Central memory CD8-positive, alpha-beta T cell (primary cell): ENCODE data around the gene KDM6B.

ENCODE experiments used
- ATAC-seq: fragments of 150-1000 bp; cut with Tn5 transposase; replicated peaks from 2 replicates; pipeline ENCODE4 v1.10.0; 2022; ENCODE audit warnings: mild to moderate bottlenecking, moderate FRiP score, moderate number of reproducible peaks; ENCODE audit not compliant: poor library complexity, severe bottlenecking; ENCODE audit errors: extremely low read depth
- DNase-seq, 2 donors: peaks; one replicate each; pipeline ENCODE4 v3.0.0; 2021; ENCODE audit warnings: low spot score in 2 of 2
- H3K27ac Mint-ChIP-seq: one replicate; pipeline ENCODE4 v1.8.0; 2022; ENCODE audit warnings: low read depth, mild to moderate bottlenecking, moderate library complexity, mixed read lengths
- H3K27me3 Mint-ChIP-seq: one replicate; pipeline ENCODE4 v1.8.0; 2022; ENCODE audit warnings: mixed read lengths
- H3K36me3 Mint-ChIP-seq: one replicate; pipeline ENCODE4 v1.8.0; 2022; ENCODE audit warnings: mild to moderate bottlenecking, moderate library complexity, mixed read lengths; ENCODE audit not compliant: insufficient read depth
- H3K4me1 Mint-ChIP-seq: one replicate; pipeline ENCODE4 v1.8.0; 2022; ENCODE audit warnings: mixed read lengths
- H3K4me3 Mint-ChIP-seq: one replicate; pipeline ENCODE4 v1.8.0; 2022; ENCODE audit warnings: mild to moderate bottlenecking, moderate library complexity, mixed read lengths
- H3K9me3 Mint-ChIP-seq: one replicate; pipeline ENCODE4 v1.8.0; 2022; ENCODE audit warnings: mixed read lengths

Gene KDM6B

GRCh38 chr17:7830616-7831015 lies 3.4 kb upstream of the KDM6B start:
- no peak for DNase-seq
- no peak overlapping the region for H3K4me3 Mint-ChIP-seq
- no peak overlapping the region for H3K27ac Mint-ChIP-seq
- H3K4me1 Mint-ChIP-seq, result peaks cover 22% of the 10 kb centered on the region
- H3K27me3 Mint-ChIP-seq, result peaks cover 7% of the 10 kb centered on the region
- no peak for ATAC-seq
- no peaks in the 10 kb centered on the region for H3K9me3 Mint-ChIP-seq
- H3K36me3 Mint-ChIP-seq, result peaks cover 22% of the 10 kb centered on the region

GRCh38 chr17:7831233-7831632 lies 2.8 kb upstream of the KDM6B start:
- Mint-ChIP-seq H3K4me1 (peaks cover 28% of the 10 kb centered on the region), H3K27ac (no peak overlapping the region), H3K4me3 (peak overlapping the region; percentile 29), H3K9me3 (no peaks in the 10 kb centered on the region), H3K36me3 (peaks cover 28% of the 10 kb centered on the region), H3K27me3 (peaks cover 7% of the 10 kb centered on the region)
- DNase-seq (no peak), ATAC-seq (no peak)

- Mint-ChIP-seq H3K36me3 (peaks cover 36% of the 10 kb centered on the region), H3K27ac (no peak overlapping the region), H3K4me1 (peaks cover 40% of the 10 kb centered on the region), H3K27me3 (peaks cover 7% of the 10 kb centered on the region), H3K4me3 (peak overlapping the region; percentile 91), H3K9me3 (no peaks in the 10 kb centered on the region)
- ATAC-seq (no peak), DNase-seq (no peak)
These were observed 1.6 kb upstream of the KDM6B start for GRCh38 chr17:7832431-7832830.

- Mint-ChIP-seq H3K27ac (peak overlapping the region; percentile 98), H3K4me1 (peaks cover 45% of the 10 kb centered on the region), H3K9me3 (no peaks in the 10 kb centered on the region), H3K4me3 (peak overlapping the region; percentile 91), H3K27me3 (peaks cover 7% of the 10 kb centered on the region), H3K36me3 (peaks cover 41% of the 10 kb centered on the region)
- ATAC-seq, result no peak
- no peak for DNase-seq
These were observed 814 bp upstream of the KDM6B start for GRCh38 chr17:7833011-7833794.

GRCh38 chr17:7834542-7834956 lies 532 bp downstream of the KDM6B start:
- peaks cover 1% of the 10 kb centered on the region for H3K27me3 Mint-ChIP-seq
- ATAC-seq (peak; percentile 8), DNase-seq (no peak)
- H3K9me3 Mint-ChIP-seq, result no peaks in the 10 kb centered on the region
- peaks cover 44% of the 10 kb centered on the region for H3K36me3 Mint-ChIP-seq
- H3K4me1 Mint-ChIP-seq, result peaks cover 57% of the 10 kb centered on the region
- H3K4me3 Mint-ChIP-seq, result peak overlapping the region; percentile 91
- H3K27ac Mint-ChIP-seq, result peak overlapping the region; percentile 98

DNA sequence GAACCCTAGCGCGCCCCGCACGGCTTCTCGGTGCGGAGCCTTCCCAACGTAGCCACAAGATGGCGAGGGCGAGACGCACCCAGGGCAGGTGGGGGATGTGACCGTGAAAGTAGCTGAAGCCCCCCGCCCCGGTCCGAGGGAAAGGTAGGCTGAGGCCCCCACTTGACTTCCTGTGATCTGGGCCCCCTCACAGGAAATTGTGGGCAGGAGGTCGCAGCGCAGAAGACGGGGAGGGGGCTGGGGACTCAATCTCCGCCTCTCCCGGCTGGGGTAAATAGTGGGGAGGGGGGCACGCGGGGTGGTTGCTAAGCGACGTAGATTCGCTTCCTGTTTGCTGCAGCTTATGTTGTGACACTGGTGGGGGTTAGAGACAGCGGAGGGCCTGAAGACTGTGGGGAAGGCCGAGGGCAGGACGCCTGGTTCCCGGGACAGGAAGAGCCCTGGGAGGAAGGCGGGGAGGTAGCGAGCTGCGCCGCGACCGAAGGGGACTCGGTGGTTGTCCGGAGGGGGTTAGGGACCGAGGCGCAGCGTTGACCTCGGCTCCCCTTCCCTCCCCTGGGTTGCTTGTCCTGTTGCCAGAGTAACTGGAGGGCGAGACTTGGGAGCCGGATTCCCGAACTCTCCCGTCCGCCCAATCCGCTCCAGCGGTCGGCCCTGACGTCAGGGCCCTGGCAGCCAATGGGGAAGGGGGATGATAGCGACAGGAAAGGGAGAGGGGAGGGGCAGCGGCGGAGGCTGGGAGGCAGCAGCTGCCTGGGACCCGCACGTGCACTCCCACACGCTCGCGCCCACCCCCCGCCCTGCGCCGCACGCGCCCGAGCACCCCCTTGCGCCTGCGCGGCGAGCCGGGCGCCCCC lies 1.2 kb downstream of the KDM6B start:
- peaks cover 62% of the 10 kb centered on the region for H3K4me1 Mint-ChIP-seq

DNA sequence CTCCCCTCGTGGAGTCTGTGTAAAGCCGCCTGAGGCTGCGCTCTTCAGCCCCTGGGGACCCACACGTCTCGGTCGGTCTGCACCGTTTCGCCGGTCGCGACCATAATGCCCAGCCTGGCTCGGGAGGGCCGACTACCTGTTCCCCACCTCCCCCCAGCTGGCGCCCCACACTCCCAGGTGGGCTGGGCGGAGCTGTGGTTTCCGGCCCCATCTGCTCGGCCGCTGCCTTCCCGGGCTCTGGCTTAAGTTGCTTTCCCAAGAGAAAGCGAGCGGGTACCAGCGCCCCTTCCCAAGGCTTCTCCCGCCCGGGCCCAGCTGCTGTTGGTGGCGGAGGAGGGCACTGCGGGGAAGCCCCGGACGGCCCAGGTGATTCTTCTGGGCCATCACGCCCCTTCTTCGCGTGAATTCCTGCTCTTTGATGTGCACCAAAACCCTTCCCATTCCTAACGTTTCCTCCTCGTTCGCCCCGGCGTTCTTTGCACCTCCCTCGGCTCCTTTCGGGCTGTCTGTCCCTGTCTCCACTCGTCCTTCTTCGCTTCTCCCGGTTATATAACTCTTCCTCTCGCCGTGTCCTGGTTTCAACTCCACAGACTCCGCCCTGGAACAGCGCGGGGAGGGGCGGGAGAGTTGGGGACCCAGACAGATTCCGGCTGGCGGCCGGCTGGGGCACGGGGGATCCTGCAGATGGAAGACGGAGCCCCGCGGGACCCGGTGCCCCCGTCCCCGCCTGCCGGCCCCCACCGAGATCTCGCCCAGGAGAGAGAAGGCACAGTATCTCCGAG lies 2.0 kb downstream of the KDM6B start:
- ATAC-seq, result peak; percentile 7
- peaks cover 53% of the 10 kb centered on the region for H3K36me3 Mint-ChIP-seq
- H3K27me3 Mint-ChIP-seq, result no peaks in the 10 kb centered on the region
- peaks cover 71% of the 10 kb centered on the region for H3K4me1 Mint-ChIP-seq
- peak overlapping the region; percentile 91 for H3K4me3 Mint-ChIP-seq
- H3K27ac Mint-ChIP-seq, result peak overlapping the region; percentile 98
- H3K9me3 Mint-ChIP-seq, result no peaks in the 10 kb centered on the region
- DNase-seq, result peak in 1 of 2 donors; percentile 47

More for the DNA sequence above, 1.2 kb downstream of the KDM6B start:
- Mint-ChIP-seq H3K9me3 (no peaks in the 10 kb centered on the region), H3K27me3 (no peaks in the 10 kb centered on the region), H3K4me3 (peak overlapping the region; percentile 91), H3K36me3 (peaks cover 47% of the 10 kb centered on the region), H3K27ac (peak overlapping the region; percentile 98)
- peak; percentile 69 for ATAC-seq
- peak; percentile 74 to 90 for DNase-seq

DNA sequence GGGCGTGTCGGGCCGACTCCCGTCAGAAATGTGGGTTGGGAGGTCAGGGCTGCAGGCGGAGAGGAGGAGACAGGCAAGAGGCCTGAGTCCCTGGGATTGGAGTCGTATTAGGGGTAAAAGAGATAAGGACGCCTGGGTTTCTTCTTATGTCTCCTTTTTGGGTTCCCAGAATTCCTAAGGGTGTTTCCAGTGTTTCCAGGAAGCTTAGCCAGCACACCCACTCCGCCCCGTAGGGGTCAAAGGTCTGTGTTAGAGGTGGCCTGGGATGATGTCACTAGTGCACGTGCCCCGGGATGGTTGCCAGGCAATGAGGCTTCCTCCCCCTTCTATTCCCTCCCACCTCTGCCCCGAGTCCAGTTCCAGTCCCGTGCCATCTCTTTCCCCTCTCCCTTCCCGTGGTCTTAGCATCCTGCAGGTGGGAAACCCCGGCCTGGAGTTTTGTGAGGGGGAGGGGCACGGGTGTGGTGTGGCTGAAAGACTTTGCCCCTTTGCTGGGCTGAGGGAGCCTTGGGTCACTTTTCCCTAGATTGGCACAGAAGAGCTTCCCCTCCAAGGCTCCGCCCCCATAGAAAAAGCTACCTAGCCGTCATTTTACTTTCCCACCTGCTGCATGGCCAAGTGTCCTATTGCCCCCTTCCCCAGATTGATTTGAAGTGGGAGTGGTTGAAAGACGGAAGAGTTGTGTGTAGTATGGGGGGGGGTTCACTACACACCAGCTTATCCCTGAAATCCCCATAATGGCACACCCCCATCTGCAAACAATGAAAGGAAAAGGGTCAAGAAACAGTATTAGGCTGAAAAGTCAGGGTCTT lies 2.8 kb downstream of the KDM6B start:
- Mint-ChIP-seq H3K27ac (peak overlapping the region; percentile 98), H3K36me3 (peaks cover 61% of the 10 kb centered on the region), H3K4me1 (peaks cover 79% of the 10 kb centered on the region), H3K27me3 (no peaks in the 10 kb centered on the region), H3K4me3 (peak overlapping the region; percentile 91), H3K9me3 (no peaks in the 10 kb centered on the region)
- ATAC-seq (no peak), DNase-seq (no peak)

GRCh38 chr17:7837408-7838088 lies 3.5 kb downstream of the KDM6B start:
- DNase-seq, result no peak
- ATAC-seq, result no peak
- H3K4me3 Mint-ChIP-seq, result peak overlapping the region; percentile 91
- peaks cover 69% of the 10 kb centered on the region for H3K36me3 Mint-ChIP-seq
- H3K27ac Mint-ChIP-seq, result peak overlapping the region; percentile 98
- H3K27me3 Mint-ChIP-seq, result no peaks in the 10 kb centered on the region
- H3K9me3 Mint-ChIP-seq, result no peaks in the 10 kb centered on the region
- H3K4me1 Mint-ChIP-seq, result peaks cover 86% of the 10 kb centered on the region

DNA sequence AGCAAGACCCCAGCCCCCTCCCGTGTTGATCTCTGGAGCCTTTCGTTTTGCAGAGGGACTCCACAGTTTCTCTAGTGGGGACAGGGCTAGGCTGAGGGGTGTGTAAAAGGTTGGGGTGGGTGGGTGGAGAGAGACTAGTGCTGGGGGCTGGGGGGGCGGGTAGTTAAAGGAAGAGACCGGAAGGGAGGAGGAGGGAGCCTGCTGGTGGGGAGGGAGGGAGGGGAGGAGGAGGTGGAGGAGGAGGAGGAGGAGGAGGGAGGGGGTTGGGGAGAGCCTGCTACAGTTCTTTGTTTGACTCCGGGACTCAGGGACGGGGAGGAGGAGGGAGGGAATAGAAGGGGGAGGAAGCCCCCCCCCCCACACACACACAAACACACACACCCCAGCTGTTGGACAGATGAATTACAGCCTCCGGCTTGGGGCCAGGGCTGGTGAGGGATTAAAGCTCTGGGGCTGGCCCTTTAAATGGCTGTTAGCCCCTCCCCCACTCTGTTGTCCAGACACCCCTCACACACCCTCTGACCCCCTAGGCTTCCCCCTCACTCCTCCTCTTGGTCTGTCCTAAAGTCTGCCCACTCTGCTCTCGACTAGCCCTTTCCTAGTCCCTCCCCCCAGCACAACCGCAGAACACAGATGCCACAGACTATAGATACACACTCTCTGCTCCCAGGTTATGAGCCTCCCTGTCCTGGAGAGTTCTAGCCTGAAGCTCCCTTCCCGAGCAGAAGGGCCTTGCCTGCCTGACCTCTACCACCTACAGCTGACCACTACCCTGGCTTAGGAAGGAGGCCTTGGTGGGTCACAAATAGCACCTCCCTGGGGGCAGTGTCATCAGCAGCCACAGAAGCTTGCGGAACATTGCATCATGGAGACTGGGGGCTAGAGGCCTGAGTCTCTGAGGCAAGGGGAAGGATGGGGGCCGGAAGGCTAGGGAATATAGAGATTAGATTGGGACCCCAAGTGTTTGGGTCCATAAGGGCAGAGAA lies 4.4 kb downstream of the KDM6B start:
- H3K27ac Mint-ChIP-seq, result peak overlapping the region; percentile 98
- no peaks in the 10 kb centered on the region for H3K27me3 Mint-ChIP-seq
- peaks cover 90% of the 10 kb centered on the region for H3K4me1 Mint-ChIP-seq
- no peaks in the 10 kb centered on the region for H3K9me3 Mint-ChIP-seq
- DNase-seq (no peak), ATAC-seq (no peak)
- peaks cover 74% of the 10 kb centered on the region for H3K36me3 Mint-ChIP-seq
- H3K4me3 Mint-ChIP-seq, result peak overlapping the region; percentile 91
